Stimulated activated CD8-positive, alpha-beta memory T cell treated with anti-CD3 and anti-CD28 coated beads, Interleukin-15, amount 100 ng/mL, for 24 hours (primary cell): ENCODE data around the gene FRMD4A.

Experiments used
- DNase-seq: peaks from one replicate; pipeline ENCODE4 v3.0.0-alpha.2; 2020; ENCODE audit warnings: low read depth

Gene FRMD4A

GRCh38 chr10:13637303-13637856 lies 693.3 kb downstream of the FRMD4A start:
- DNase-seq = no peak

DNA sequence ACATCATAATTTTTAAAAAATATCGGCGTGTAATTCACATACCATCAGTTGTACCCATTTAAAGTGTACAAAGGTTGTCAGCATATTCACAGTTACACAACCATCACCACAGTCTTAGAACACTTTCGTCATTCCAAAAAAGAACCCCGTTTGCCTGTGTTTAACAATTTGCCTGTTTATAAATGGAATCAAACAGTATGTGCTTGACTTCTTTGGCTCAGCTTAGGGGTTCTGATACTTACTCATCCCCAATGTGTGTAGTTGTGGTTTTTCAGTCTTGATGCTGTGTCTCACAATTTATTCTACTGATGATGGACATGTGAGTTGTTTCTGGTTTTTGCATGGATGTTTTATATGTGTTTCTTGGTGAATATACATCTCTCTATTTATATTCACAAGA lies 693.9 kb downstream of the FRMD4A start:
- no peak for DNase-seq

DNA sequence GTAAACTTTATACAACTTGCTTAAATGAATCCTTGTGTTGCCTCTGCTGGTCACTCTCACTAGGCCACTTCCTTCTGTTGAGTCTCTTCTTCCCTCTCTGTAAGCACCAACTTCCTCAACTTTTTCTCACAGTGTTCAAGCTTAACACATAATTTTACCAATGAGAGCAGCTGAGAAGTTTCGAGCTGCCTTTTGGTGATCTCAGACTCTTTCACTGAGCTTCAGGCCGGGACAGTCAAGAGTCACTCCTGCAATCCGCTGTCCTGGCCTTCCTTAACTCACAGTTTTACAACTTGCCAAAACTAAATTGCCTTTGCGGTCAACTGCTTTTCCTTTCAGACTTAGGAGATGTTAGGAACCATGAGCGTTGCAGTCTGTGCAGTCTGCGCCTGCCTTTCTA lies 696.5 kb downstream of the FRMD4A start:
- DNase-seq = no peak

DNA sequence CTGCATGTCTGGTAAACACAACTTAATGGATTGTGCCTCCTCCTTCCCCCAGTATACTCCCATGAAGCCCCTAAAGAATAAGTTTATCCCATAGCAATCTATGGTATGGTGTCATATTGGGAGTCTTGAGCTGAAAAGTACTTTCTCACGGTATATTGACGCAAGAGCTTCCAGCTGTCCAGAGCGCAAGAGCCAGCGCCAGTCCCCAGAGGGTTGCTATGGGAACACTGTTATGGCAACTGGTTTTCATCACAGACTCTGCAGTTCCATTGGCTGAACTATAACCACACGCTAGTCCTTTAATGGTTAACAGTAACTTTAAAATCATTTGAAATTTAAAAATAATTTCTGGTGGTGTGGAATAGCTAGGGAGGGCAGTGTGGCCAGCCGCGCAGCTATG lies 697.0 kb downstream of the FRMD4A start:
- DNase-seq = no peak

GRCh38 chr10:13632884-13633440 lies 697.8 kb downstream of the FRMD4A start:
- no peak for DNase-seq

DNA sequence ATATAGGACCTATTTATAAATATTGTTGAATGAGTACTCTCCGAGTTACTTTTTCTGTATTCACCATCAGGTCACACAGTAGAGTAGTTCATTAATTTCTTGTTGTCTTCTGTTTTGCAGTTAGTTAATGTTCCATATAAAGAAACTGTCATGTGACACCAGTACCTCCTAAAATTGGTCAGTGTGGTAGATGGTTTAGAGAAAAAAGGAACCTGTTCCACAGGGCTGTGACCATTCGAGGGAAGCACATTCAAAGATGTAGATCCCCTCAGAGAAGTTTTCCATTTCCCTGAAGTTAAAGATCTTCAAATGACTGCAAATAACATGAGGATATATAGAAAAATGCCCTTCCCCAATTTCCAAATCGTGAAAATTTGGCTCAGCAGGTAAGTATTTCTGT lies 698.3 kb downstream of the FRMD4A start:
- DNase-seq = no peak

DNA sequence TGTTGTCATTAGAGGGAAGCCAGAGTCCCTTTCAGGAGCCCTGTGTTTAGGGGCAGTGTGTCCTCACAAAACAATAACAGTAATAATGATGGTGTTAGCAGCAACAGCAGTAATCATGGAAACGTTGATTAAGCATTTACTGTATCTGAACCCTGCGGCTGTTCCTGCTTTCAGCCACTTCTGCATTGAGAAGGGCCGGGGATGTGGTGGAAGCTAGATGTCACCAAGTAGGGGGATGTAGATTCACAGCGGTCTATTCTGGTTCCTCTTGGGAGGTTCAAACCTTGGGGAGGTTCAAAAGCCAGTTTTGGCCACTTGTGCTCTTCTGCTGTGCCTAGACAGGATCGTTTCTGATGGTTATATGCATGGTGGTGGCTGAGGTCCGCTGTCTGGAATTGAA lies 699.1 kb downstream of the FRMD4A start:
- no peak for DNase-seq

DNA sequence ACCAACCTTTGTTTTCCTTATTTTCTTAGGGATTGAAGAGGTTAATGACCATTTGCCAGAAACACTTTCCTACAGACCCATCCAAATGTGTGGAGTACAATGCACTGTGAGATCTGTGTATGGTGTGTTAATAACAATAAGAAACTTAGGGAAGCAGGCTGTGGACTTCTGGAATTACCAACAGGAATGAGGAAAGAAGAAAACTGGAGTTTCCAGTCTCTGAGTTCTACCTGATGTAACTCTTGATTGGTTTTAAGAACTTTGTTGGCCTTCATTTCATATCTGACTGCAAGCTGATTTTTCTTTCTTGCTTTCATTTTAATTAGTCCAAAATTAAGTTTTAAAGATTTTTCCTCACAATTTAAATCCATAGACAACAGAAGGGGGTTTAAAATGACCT lies 700.5 kb downstream of the FRMD4A start:
- no peak for DNase-seq

DNA sequence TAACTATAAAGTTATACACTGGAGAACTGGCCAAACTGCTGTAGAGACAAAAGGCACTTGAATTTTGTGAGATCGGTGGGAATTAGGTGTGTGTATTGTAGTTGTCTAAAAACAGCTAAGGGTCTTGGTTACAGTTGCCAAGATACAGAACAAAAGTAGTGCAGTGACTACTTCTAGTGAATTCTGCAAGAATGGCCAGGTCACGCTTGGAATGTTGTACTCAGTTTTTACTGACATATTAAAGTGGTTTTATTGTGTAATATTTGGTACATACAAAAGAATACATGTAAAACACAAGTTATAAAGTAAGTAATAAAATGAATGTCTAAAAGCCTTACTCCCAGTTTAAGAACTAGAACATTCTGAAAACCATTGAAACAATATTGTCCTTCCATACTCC lies 701.6 kb downstream of the FRMD4A start:
- DNase-seq = no peak

GRCh38 chr10:13628661-13629060 lies 702.1 kb downstream of the FRMD4A start:
- DNase-seq = no peak

DNA sequence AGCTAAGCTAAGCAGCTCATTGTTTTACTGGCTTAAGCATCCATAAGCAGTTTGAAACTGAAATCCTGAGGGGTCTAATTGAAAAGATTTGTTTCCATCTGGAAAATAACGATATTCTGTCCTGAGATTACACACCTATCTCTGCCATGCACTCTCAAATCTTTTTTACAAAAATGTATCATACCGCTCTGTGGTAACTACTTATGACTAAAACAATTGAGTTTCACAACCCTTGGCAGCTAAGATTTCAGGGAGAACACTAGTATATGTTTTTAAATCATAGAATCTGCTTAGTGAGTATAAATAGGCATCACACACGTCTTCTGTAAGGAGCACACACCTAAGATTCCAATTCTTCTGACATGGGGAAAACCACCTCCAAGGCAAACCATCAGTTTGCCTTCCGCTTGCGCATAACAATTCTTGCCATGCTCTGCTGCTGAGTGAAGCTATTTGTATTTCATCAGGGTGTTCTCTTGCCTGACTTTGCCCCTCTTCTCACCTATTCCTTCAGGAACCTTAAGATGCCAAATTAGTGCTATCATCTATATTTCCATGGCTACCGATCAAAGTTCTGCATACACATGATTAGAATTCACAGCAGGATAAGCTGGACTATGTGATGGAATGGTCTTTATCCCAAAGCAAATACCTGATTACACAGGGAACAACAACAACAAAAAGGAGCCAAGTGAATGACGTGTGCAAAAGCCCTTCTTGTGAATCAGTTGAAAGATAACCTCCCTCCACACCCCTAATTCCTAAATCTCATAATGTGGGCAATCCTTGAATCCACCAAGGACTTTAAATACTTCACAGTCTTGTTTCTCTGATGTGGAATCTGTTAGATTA lies 703.0 kb downstream of the FRMD4A start:
- no peak for DNase-seq

DNA sequence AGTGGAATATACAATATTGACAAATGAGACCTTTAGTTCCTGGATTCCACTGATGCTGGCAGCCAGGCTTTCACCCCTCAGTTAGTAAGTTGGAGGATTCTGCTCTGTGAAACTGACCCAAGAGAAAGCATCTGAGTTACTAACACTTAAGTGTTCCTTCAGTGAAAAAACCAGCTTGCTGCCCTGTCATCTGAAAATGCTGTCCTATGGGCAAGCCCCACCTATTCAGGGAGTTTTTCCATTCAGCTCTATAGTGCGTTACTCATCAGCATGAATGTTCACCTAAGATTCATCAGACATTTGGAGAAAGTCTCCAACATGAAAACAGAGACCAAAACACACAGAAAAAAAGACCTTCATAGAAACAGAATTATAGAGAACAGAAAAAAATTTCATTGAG lies 706.1 kb downstream of the FRMD4A start:
- DNase-seq = no peak

DNA sequence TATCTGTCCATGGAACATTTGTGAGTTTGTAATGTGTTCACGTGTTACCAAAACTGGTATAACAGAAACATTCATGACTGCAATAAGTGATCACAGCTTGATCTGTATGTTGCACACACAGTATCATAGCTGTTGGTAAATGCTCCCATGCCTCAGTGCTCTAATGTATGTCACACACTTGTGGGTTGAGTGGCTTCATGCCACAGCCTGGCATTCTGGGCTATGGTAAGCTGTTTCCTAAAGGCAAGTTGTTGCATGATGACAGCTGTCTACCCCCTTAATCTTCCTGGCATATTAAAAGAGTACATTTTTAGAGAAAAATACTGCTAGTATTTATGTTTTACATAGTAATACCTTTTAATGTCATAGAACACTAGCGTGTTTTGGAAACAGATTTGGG lies 708.8 kb downstream of the FRMD4A start:
- DNase-seq = no peak

DNA sequence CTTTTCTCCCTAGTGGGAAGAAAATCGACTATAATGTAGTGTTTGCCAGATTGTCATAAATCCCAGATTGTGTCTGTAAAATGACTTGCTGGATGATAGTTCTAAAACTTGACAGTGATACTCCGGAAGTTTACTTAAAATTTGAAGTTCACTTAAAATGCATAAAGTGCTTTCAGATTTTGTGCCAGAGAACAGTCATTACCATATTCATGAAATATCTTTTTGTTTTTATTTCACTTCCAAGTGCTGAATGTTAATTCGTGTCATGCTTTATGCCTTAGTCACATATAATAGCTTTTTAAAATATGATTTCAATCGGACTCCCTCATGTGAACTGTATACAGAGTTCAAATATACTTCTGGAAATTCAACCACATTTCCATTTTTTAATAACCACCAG lies 713.6 kb downstream of the FRMD4A start:
- no peak for DNase-seq

GRCh38 chr10:13615650-13616300 lies 714.9 kb downstream of the FRMD4A start:
- no peak for DNase-seq

DNA sequence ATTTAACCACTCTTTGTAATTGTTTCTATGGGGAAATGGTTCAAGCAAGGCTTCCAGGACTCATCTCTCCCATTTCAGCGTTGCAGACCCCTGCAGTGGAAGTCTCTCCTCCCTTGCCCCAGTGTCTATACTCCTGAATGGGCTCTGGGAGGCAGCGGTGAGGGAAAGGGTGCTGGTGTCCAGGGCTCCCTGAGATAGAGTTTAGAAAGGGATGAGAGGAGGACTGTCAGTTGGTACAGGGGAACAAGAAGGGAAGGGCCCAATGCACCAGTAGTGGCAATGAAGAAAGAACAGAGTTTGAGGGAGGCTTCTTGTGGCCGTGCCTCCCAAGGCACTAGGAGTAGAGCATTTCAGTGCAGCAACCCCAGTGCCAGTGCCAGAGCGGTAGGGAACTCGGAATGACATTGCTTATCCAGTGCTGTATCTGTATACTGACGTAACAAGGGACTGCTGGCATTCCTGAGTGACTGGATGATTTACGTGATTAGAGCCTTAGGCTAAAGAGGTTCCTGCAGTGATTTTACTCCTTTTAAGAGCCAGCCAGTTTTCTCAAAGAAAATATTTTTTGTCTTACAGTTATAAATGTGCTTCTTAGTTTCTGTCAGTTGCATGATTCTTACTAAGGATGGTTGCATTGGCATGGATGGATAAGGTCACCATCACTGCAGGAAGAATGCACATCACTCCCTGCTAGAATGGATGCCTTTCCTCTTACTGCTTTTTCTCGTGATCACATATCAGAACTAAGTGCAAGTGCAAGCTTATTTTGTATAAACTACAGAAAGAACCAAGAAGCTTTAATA lies 716.0 kb downstream of the FRMD4A start:
- DNase-seq = no peak

- DNase-seq = no peak
Observed at GRCh38 chr10:13613519-13613918, 717.2 kb downstream of the FRMD4A start.

GRCh38 chr10:13612654-13613373 lies 717.9 kb downstream of the FRMD4A start:
- DNase-seq = no peak

DNA sequence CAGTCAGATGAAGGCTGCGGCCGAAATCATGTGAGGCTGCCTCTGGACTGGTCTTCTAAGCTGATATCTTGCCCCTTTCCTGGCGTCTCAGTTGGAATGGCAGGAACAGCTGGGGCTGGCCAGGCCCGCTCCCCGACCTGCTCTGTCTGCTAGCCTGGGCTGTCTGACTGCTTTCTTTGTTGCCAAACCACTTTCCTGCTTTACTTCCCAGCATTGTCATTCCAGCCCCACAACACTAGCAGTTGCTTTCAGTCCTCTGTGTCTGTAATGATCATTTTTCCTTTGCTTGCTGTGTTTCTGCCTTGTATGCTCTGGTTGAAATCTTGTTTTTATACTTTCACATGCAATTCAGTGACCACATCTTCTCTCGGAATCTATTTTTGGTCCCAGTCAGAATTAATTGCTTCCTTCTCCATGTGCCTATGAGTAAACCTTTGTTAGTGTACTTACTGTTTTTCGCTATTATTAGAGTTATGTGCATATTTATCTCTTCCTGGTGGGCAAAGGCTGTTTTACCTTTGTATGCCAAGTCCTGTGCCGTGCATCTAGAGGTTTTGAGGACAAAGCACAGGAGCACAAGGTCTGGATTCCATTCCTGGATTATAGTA lies 722.4 kb downstream of the FRMD4A start:
- no peak for DNase-seq

- DNase-seq = no peak
Observed at GRCh38 chr10:13604357-13605040, 726.2 kb downstream of the FRMD4A start.

GRCh38 chr10:13597909-13598308 lies 732.8 kb downstream of the FRMD4A start:
- DNase-seq = no peak
